Measurements from ENCODE around the gene TNIK.
A peak's percentile ranks its signal among the peaks of the same experiment; 100 is the strongest.

The TNIK gene

DNA sequence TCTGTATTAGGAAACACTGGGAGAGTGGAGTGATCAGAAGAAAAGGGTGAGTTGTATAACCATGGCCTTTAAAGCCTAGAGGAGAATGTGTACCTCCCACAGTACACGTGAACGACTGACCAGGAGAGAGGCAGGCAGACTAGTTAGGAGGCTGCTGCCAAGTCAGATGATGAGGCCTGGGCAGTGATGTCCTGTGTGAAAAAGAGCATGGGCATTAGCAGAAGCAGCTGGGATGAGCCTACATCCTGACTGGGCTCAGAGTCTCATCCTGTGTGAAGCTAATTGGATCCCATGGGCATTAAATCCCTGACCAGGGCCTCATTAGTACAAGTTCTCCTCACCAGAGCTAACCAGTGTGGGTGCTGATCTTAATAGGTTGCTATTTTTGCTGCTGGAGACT, 344.5 kb downstream of the TNIK start:
- no peak for DNase-seq

DNA sequence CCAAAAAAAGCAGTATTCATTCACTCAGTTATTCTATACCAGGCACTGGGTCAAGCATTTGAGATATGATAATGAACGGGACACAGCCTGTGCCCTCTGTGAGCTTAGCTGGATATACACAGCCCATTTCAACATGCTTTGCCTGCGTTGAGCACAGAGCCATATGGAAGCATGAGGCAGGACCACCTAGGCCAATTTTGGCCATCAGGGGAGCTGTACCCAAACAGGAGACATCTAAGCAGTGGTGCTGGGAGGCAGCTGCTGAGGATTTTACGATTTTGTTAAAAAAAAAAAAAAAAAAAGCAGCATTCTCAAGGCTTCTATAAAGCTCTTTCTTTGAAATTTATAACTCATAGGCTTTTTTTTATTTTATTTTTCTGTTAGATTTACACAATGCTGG, 346.5 kb downstream of the TNIK start:
- DNase-seq, result no peak

DNA sequence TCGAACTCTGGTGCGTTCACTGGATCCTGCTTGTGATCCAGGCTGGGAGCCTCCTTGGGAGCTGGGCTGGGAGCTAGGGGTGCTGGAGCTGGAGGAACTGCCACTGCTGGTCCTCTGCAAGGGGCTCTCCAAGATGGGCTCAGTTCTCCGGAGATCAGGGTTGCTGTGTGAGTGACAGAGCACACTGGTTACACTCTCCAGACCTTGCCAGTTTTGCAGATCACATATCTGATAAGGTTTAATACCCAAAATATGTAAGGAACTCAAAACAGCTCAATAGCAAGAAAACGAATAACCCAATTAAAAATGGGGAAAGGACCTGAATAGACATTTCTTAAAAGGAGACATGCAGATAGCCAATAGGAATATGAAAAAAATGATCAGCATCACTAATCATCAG, 349.5 kb downstream of the TNIK start:
- DNase-seq, result no peak

DNA sequence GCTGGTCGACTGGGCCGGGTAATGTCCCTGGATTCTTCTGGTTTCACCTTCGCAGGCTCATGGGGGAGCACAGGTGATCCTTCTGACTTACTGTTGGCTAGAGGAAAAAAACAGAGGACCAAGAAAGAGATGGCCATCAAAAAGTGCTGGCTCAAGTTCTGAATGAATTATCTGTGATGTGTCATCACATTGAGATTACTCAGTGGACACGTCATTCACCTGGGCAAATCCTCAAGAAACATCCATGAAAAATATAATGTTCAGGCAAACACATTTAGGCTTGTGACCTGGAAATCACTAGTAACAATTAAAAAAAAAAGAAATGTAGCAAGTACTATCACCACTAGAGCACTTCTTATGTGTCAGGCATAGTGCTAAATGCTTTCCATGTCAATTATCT, 352.1 kb downstream of the TNIK start:
- no peak for DNase-seq

DNA sequence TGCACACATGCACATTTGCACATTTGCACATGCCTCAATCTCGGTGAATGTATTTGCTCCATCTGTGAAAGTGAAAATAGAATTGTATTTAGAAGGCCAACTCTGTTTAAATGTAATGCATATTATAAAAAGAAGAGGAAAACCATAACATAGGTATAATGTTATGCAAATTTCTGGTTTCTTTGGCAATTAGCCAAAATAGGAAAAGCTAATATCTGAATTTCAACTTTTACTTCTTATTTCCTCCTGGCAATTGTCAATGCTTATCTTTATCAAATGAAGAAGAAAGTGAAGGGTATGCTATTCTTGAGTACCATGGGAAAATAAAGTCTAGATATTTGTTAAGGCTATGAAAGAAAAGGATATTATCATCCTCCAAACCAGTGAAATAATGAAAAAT, 357.0 kb downstream of the TNIK start:
- no peak for DNase-seq

DNA sequence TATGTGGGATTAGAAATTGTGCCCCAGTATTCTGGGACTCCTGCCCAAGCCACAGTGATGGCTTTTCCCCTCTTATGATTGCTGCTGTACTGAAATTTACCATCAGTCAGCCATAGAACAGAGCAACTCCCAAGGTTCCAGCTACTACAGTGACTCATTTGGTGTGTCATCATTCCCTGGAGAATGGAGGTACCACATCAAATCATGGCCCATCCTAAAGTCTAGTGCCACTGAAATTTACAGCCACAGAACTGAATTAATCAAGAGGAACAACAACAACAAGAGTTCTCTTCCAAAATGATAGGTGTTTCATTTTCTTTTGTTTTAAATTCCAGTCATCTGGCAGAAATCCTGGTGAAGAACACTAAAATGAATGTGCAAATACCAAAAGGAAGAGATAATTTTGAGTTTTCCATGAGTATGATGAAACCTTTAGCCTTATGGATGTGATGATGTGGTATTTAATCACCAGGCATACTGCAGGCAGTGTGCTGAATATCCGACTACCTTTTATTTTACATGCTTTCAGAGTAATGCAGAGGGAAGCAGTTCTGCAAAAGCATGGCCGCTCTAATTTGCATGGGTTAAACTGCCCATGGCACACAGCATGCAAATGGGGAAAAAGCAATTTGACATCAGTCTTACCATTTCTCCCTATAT, 358.1 kb downstream of the TNIK start:
- DNase-seq, result no peak

DNA sequence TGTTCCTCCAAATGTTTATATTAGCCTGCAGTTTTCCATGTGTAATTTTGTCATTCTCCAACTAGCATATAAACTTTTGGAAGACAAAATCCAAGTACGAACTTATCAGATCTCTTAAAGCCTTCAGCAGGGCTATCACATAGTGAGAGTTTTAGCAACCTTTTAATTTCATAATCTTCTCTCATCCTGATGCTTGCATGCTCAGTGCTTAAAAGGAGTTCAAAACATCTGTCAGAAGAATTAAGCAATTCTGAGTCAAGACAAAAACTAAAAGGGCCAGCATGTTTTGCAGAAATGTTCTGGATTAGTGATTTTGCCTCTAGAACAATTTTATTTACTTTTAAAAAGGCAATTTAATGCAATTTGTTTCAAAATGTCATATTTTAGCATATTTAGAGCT, 360.3 kb downstream of the TNIK start:
- no peak for DNase-seq

DNA sequence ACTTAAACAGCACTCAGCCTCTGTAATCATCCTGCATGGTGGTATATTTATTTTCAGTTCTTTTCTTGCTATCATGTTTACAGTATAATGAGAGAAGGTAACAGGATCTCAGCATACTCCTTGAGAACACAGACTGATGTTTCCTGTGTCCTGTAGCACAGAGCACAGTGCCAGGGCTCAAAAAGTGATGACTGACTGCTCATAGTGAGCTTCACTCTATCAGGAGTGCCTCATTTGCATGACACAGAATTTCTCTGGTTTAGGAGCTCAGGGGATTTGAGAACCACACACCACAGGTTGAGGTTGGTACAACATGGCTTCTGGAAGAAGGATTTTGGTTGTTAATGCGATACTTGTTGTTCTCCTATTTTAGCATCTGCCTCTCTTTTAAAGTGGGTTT, 365.1 kb downstream of the TNIK start:
- peak; percentile 57 for DNase-seq

DNA sequence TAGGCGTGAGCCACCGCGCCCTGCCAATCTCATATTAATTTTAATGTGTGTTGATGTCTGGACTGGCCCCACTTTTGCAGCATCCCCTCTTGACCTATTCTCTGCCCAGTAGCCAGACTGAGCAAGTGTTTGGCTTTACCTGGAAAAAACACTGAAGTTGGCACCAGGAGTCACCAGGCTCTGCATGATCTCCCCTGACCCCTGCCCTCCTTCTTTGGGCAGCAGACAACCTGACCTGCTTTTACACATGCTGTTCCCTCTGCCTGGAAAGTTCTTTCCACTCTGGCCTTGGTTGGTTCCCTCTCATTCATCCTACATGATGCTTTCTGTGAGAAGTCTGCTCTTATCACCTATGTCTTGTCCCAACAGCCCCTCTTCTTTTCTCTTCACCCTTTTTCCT, 365.8 kb downstream of the TNIK start:
- no peak for DNase-seq

DNA sequence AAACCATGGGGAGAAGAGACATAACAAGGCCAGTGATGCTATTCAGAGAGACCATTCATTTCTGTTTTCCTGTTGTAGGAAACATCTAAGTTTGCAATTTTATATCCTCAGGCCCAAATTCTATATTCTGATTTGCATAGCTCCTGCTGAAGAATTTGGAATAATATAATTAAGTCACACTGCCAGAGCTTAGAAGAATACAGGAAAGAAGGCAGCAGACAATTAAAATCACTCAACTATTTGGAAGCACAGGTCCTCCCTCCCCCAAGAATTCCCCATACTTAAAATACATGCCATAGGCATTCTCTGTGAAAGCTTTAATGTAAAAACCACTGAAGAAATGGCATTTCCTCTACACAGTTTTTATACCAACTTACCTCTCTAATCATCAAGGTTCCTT, 366.7 kb downstream of the TNIK start:
- no peak for DNase-seq

DNA sequence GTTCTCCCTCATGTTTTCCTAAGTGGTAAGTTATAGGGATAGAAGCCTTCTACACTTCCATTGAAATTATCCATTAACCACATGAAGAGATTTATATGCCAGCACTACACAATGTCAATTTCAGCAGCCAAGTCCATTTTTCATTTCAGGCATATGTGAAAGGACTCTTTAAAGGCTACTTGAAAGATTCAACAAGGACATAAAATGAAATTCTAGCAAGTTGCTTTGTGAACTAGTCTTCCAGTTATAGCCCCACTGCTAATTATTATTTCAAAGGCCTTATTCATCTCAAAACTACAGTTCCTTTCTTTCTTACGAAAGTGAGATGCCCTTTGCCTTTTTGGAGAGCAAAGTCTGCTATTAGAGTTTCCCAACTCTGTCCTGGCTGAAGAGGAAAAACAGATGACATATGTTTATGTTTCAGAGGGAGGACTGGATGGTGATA, 367.7 kb downstream of the TNIK start:
- no peak for DNase-seq

DNA sequence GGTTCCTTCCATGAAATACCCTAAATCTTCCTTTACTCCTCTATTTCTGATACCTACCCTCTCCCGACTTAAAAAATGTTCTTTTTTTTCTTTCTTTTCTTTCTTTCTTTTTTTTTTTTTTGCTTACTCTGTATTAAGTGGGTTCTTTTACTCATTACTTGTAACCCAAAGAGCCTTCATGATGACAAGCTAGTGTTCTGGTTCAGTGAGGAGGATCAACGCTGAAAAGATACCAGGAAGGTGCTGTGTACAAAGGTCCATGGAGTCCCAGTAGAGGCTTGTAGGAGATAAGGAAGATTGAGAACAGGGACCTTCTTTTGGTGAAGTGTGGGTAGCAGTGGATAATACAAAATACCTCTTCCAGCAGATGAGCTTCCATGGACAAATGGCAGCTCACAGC, 369.9 kb downstream of the TNIK start:
- no peak for DNase-seq

DNA sequence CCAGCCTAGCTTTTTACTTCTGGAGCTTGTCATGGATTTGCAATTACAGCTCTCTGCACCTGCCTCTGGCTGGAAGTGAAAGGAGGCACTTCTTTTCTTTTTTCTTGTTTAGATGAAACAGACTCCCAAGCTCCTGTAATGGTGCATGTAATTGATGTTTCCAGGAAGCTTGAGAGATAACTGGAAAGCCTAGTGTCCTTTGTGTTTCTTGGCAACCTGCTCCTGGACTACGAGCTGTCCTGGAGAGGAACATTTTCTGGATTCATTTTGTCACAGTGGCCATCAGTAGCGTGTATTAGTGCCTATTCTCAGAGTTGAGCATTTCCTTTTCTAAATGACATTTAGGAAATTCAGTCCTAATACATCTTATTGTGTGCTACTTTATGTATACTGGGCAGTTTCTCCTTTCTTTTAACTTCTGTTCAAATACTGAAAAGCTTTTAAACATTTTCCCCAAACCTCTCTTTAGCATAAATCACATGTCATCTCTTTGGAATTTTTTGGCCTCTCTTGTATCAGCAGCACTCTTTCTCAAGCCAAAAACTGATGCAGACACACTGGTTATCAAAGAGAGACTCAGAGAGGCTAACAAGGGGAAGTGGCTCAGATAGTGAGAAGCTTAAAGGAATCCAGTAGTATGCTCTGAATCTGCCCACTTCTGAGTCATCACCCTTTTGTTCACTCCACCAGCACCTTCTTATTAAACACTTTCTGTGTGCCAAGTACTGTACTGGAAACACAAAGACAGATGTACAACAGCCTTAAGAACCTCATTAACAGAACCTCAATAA, 371.0 kb downstream of the TNIK start:
- DNase-seq, result peak; percentile 77

DNA sequence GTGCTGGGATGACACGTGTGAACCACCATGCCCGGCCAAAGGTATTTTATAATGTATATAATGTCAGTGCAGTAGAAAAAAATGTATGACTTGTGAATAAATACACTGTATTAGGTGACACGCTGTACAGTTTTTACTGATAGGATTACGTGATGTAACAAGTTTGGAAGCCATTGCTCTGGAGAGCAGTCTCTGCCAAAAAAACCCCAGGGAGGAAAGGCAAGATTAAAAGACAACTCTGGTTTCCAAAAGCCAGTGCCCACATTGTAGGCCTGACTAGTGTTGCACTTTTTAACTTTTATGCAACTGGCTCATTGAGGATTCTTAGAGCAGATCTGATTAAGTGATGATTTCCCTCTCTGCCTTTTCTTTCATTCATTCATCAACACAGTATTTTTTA, 371.7 kb downstream of the TNIK start:
- DNase-seq, result no peak

DNA sequence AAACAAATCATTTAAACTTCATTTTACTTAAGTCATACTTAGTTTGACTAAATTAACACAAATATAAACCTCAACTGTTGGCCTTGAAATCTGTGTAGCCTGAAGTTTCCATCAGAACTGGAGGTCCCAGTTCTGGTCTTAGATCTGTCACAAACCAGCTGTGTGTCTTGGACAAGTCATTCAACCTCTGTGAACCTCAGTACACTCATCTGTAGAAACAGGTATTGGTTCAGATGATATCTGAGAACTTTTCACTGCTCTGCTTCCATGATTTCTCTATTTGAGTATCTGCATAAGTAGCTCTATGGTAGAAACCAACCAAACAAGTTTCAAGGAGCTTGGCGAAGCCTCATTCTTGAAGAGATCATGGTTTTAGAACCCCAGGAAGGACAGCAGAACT, 373.3 kb downstream of the TNIK start:
- peak; percentile 90 for DNase-seq

DNA sequence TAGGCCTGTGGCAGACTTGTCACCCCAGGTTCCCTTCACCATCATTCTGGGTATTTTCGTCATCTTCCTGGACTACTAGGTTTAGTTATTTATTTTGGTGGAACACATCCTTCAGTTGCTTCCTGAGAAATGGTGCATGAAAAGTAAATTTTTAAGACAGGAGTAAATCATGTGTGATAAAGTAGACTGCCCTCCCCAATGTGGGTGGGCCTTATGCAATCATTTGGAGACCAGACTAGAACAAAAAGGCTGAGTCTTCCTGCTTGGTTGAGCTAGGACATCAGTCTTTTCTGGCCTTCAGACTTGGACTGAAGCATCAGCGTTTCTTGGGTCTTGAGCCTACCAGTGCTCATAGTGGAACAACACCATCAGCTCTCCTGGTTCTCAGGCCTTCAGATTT, 382.9 kb downstream of the TNIK start:
- no peak for DNase-seq

DNA sequence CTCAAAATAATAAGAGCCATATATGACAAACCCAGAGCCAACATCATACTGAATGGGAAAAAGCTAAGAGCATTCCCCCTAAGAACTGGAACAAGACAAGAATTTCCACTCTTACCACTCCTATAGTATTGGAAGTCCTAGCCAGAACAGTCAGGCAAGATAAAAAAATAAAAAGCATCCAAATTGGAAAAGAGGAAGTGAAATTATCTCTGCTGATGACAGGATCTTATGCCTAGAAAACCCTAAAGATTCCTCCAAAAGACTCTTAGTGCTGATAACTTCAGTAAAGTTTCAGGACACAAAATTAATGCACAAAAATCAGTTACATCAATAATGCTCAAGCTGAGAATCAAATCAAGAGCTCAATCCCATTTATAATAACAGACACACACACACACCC, 387.8 kb downstream of the TNIK start:
- no peak for DNase-seq

DNA sequence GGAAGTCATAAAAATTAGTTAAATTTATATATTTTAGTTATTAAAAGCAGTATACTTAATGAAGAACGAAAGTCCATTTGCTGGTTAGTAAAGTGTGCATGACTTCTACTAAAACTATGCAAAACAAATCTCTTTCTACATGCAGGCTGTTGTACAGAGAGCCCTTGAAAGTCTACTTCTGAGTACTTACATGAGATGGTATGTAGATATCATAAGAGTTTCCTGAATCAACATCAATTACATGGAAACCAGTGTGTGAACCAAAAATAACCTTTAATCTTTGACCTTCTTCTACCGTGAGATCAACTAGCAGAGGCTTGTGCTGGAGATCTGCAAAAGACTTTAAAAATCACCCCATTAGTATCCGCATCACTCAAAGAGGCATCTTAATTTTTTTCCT, 391.5 kb downstream of the TNIK start:
- DNase-seq, result no peak

DNA sequence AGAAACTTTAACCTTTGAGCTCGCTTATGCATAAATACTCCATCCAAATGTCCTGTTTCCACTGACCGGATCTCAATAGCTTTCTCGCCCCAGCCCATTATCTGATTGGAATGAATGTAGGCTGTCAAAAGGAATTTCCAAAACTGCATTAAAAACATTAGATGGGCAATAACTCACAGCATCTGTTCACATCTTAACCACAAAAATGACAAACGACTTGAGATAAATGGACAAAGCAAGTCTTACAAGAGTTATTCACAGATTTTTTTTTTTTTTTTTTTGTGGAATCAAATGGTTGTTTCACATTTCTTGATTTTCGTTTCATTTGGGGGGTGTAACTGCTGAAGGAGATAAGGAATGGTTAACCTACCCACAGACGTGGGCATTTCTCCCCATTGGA, 394.0 kb downstream of the TNIK start:
- no peak for DNase-seq

DNA sequence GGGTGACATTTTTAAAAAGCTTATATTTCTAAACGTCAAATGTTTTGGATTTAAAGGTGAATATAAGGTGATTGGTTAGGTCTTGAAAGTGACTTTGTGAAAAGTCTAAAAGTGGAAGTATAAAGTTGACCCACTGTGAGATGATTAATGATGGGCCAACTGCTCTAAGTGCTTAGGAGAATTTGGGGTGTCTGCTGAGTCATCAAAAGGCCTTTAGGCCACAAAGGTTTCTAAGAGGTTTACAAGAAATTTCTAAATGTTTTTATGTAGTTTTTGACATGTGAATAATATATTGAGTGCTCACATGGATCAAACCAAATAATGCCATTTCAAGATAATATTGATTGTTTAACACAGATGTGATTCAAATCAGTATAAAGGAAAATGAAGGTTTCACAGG, 394.5 kb downstream of the TNIK start:
- DNase-seq, result no peak

DNA sequence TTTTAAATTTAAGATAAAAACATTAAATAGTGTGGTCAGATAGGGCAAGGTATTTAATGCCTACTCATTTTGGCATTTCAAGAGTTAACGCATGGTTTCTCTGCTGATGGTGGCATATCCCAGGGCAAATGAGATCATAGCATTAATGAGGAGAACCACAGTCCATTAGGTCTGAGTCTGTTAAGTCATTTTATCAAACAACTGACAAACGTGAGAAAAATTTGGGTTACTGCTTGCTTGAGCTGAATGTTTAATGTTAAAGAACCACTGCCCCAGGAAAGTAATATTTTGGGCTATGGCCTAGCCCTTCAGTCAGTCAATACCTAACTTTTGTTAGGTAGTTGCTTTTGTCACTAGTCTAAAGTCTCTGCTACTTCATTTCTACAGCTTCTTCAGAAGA, 395.7 kb downstream of the TNIK start:
- no peak for DNase-seq

DNA sequence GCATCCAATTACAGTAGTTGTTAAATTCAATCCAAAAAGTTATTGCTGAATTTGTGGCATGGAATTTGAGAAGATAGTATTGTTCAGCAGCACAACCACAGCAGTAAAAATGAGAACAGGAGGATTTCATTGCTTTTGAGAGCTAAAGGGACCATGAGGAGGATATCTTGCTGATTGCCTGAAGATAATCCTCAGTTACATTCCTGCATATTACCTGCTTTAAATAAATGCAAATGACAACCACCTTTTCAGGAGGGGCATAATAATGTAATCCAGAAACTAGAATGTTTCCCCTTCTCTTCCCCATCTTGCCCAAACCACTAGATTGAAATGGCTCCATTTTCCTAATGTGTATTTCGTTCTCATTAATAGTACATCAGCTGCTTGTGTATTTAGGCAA, 398.5 kb downstream of the TNIK start:
- DNase-seq, result no peak

DNA sequence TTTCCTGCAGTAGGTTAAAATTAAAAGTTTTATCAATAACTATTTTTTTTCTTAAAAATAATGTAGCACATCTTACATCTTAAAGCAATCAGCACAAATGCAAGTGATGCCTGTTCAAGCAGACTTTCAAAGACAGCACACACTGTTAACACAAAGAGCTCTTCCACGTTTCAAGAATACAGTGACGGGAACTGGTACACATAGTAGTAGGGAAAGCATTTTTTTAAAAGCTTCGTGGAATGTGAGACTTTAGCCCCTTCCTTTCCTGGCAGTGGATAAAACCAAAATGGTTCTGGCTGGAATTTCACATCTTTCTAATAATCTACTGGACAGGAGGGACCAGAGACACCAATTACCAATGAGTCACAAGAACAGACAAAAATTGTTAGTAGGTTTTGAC, 400.2 kb downstream of the TNIK start:
- no peak for DNase-seq

DNA sequence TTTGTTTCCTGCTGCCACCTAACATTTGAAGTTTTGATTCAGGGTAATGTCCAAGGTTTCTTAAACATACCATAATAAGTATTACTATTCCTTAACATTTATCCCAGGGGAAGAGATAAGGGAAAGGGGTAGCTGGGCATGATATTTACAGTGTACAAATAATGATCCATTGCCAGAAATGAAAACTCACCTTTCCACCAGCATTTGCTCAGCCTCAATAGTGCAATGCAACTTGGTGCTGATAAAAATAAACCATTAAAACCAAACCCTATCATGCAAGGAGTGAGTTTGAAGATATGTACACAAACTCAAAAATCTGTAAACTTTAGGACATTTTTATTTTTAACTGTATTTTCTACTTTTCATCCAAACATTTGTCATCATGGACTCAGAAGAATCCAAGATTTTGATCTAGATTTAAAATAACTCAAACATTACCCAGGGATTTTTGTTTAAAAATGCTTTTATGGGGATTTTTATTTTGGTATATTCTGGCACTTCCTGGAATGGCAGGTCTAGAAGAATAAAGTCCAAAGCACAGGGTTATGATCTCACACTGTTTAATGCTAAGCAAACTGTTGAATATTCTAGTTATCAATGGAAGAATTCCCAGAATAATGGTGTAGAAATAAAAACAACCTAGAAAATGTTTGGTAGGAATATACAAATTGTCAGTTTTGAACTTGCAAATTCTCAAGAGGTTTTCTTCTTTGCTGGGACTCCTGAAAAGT, 401.2 kb downstream of the TNIK start:
- DNase-seq, result no peak

All from NCI-H510A treated with DMSO at 0.1 percent for 48 hours (cell line).